MCF 10A (cell line): ENCODE results near the gene FBXO44. TPM values are rescaled to one million over a fixed set of nuclear protein-coding genes. Genes with fewer than 3 reads are reported as not detected.

Source experiments
- BruUV-seq: library from RNA; stranded (reverse); fragments of 400-500 nt; replicated peaks from 2 replicates; lab custom pipeline; 2021; lab: Mats Ljungman, UMichigan
- CTCF ChIA-PET: fragments of 300-600 bp; sonication (Branson Sonifier 250); formaldehyde crosslinking; extraction: SDS; loops from one replicate; lab custom pipeline; 2021; ENCODE audit warnings: antibody characterized with exemption, inconsistent platforms; lab: Yijun Ruan, JAX
- POLR2A ChIA-PET: fragments of 300-600, 350-650 bp; sonication (Branson Sonifier 250); formaldehyde crosslinking; extraction: SDS; loops from one replicate; lab custom pipeline; 2020; ENCODE audit warnings: antibody characterized with exemption, inconsistent platforms; lab: Yijun Ruan, JAX
- DNase-seq: peaks from one replicate; pipeline ENCODE4 v3.0.0-alpha.2; 2018; ENCODE audit not compliant: unreplicated experiment
- H3K27ac Mint-ChIP-seq: one replicate; pipeline ENCODE4 v1.8.0; 2022; ENCODE audit warnings: mild to moderate bottlenecking, low read depth, mixed read lengths; ENCODE audit not compliant: unreplicated experiment
- H3K27me3 Mint-ChIP-seq: one replicate; pipeline ENCODE4 v1.8.0; 2022; ENCODE audit warnings: mixed read lengths; ENCODE audit not compliant: insufficient read depth, unreplicated experiment
- H3K36me3 Mint-ChIP-seq: one replicate; pipeline ENCODE4 v1.8.0; 2022; ENCODE audit warnings: mild to moderate bottlenecking, moderate library complexity, mixed read lengths; ENCODE audit not compliant: insufficient read depth, unreplicated experiment
- H3K4me1 Mint-ChIP-seq: one replicate; pipeline ENCODE4 v1.8.0; 2022; ENCODE audit warnings: mixed read lengths; ENCODE audit not compliant: insufficient read depth, unreplicated experiment
- H3K4me3 Mint-ChIP-seq: one replicate; pipeline ENCODE4 v1.8.0; 2022; ENCODE audit warnings: mild to moderate bottlenecking, moderate library complexity, mixed read lengths; ENCODE audit not compliant: unreplicated experiment
- H3K9me3 Mint-ChIP-seq: one replicate; pipeline ENCODE4 v1.8.0; 2022; ENCODE audit warnings: mixed read lengths; ENCODE audit not compliant: unreplicated experiment
- CTCF ChIP-seq: fragments of 200-600 bp; IDR thresholded peaks from one replicate; pipeline ENCODE4 v1.8.0; 2022; ENCODE audit warnings: antibody characterized with exemption, mild to moderate bottlenecking; ENCODE audit not compliant: unreplicated experiment
- intact Hi-C: fragments of 100-400 bp; cut with micrococcal nuclease; formaldehyde crosslinking; loops from 2 replicates; pipeline ENCODE4 v1.14.1; 2022
- total RNA-seq: library from RNA; stranded (reverse); gene quantifications from 2 replicates; pipeline ENCODE4 v1.2.3, GENCODE V29; 2022

Gene FBXO44
- total RNA-seq, 1 experiment from 2014 or later, result 16.3 TPM

- Mint-ChIP-seq H3K4me1 (peaks cover 18% of the 10 kb centered on the region), H3K27ac (no peak overlapping the region), H3K4me3 (peak overlapping the region; percentile 8), H3K27me3 (peaks cover 47% of the 10 kb centered on the region), H3K9me3 (no peaks in the 10 kb centered on the region), H3K36me3 (no peaks in the 10 kb centered on the region)
- intact Hi-C loops, result no loop called here
- no peak for TF ChIP-seq CTCF
- no peak for DNase-seq
- BruUV-seq, result no TSS peak
- CTCF ChIA-PET, result no interaction called here
- POLR2A ChIA-PET, result interaction anchor here (1.1 to 1.4 kb wide), 4 partner anchors 9 to 218 kb away, joined by 3 to 5 read pairs (median 4); partner anchors contain the start of gene MAD2L2
Observed at GRCh38 chr1:11690397-11691301, 36.0 kb downstream of the FBXO44 start.

- peaks cover 18% of the 10 kb centered on the region for H3K4me1 Mint-ChIP-seq
- POLR2A ChIA-PET, result interaction anchor here (1.2 kb wide), 1 partner anchor 217 kb away, joined by 4 read pairs; no protein-coding TSS in a partner anchor
- H3K27me3 Mint-ChIP-seq, result peaks cover 47% of the 10 kb centered on the region
- peak within 1 kb of the TSS; percentile 63 for H3K27ac Mint-ChIP-seq
- no TSS peak for BruUV-seq
- intact Hi-C loops, result no loop called here
- no peak for DNase-seq
- no peaks in the 10 kb centered on the region for H3K9me3 Mint-ChIP-seq
- no peak for TF ChIP-seq CTCF
- H3K36me3 Mint-ChIP-seq, result no peaks in the 10 kb centered on the region
- CTCF ChIA-PET, result no interaction called here
- peak within 1 kb of the TSS; percentile 65 for H3K4me3 Mint-ChIP-seq
Observed at GRCh38 chr1:11691302-11691914, 36.7 kb downstream of the FBXO44 start, which contains the start of gene DRAXIN. TSS of gene DRAXIN (plus strand) at chr1:11691710. CDS start at chr1:11706259, 14,549 bp downstream.

GRCh38 chr1:11691928-11692711 is 37.4 kb downstream of the FBXO44 start:
- TF ChIP-seq CTCF, result no peak
- intact Hi-C loops, result no loop called here
- ChIA-PET POLR2A (no interaction called here), CTCF (no interaction called here)
- Mint-ChIP-seq H3K27ac (peak overlapping the region; percentile 63), H3K9me3 (no peaks in the 10 kb centered on the region), H3K36me3 (no peaks in the 10 kb centered on the region), H3K27me3 (peaks cover 47% of the 10 kb centered on the region), H3K4me3 (peak overlapping the region; percentile 65), H3K4me1 (peaks cover 18% of the 10 kb centered on the region)
- BruUV-seq, result no TSS peak
- no peak for DNase-seq
